ENCODE measurements around the gene APOBEC3C. TPM values are rescaled to one million over a fixed set of nuclear protein-coding genes. Genes with fewer than 3 reads are reported as not detected.
"Not testable (repeated sequence)": the region's sequence is repeated elsewhere in the genome, so short reads cannot be mapped to it uniquely, and the experiment has no call there.

APOBEC3C gene
- total RNA-seq, 1 experiment from 2014 or later, result 32.1 TPM

DNA sequence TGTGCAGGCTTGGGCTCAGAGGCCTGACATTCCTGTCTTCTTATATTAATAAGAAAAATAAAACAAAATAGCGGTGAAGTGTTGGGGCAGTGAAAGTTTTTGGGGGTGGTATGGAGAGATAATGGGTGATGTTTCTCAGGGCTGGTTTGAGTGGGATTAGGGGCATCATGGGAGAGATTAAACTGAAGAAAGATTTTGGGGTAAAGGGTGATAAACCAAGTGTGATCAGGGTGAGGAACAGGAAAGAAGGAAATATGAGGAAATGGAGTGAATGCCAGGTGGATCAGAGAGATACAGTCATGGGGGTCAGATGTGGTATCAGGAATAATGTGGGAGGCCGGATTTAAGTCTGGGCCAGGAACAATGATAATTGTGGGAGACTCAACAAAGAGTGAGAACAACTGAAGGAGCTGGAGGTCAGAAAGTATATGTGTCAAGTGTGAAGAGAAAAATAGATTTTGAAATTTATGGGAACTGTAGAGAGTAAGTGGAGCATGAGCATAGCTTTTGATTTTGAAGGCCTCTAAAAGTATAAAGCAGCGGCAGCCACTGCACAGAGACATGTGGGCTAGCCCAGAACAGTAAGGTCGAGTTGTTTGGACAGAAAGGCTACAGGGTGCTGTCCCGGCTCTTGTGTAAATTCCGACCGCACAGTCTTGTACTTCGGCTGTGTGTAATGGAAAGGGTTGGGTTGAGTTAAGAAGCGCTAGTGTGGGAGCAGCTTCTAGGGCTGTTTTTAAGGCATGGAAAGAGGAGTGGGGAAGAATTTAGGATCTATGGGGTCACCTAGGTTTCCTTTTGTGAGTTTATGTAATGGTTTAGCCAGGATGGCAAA, 52.6 kb downstream of the APOBEC3C start:
- not testable (repeated sequence) for DNase-seq; H3K36me3 Mint-ChIP-seq (ENCODE audit: insufficient read depth in 1 of 3, low read depth in 3 of 3); H2BK5ac ChIP-seq (ENCODE audit: insufficient read length, low read length); H4K91ac ChIP-seq (ENCODE audit: insufficient read length, low read depth, low read length); H3K4ac ChIP-seq (ENCODE audit: low read depth, low read length); H3K27me3 ChIP-seq (ENCODE audit: insufficient read depth, low read length); H3K18ac ChIP-seq (ENCODE audit: insufficient read length, low read depth, low read length); H2AK5ac ChIP-seq (ENCODE audit: insufficient read length, low read length); H2BK15ac ChIP-seq (ENCODE audit: low read depth, low read length); H3K9me3 Mint-ChIP-seq; H3K23me2 ChIP-seq (ENCODE audit: insufficient read length, low read depth, low read length, poor library complexity, severe bottlenecking); H3K27ac ChIP-seq (ENCODE audit: insufficient read length, low read depth, low read length); H3K23ac ChIP-seq (ENCODE audit: insufficient read length, low read depth, low read length); H3K9me3 ChIP-seq (ENCODE audit: control insufficient read depth, low read depth, low read length); H3T11ph ChIP-seq (ENCODE audit: low read length); H3K27me3 Mint-ChIP-seq (ENCODE audit: low read depth); H3K4me1 ChIP-seq (ENCODE audit: insufficient read depth, low read length); H3K79me1 ChIP-seq (ENCODE audit: insufficient read depth, low read depth, low read length, poor library complexity, severe bottlenecking); H2BK120ac ChIP-seq (ENCODE audit: low read depth, low read length, poor library complexity, severe bottlenecking); H3K79me2 ChIP-seq (ENCODE audit: insufficient read depth, low read length); H2AFZ ChIP-seq (ENCODE audit: low read length); H3K56ac ChIP-seq (ENCODE audit: insufficient read length, low read depth, low read length); H3K9ac ChIP-seq (ENCODE audit: extremely low read depth, insufficient read length, low read length); H2BK12ac ChIP-seq (ENCODE audit: insufficient read length, low read depth, low read length); H3K4me2 ChIP-seq (ENCODE audit: insufficient read depth, insufficient read length, low read length); H4K20me1 ChIP-seq (ENCODE audit: control insufficient read depth, insufficient read depth, insufficient read length); H2BK20ac ChIP-seq (ENCODE audit: low read depth, low read length, poor library complexity, severe bottlenecking); H3K27ac Mint-ChIP-seq; H3K4me3 Mint-ChIP-seq; H4K8ac ChIP-seq (replicated peaks; ENCODE audit: insufficient read length, low read depth, low read length); H3K14ac ChIP-seq (ENCODE audit: insufficient read depth, low read length); H4K5ac ChIP-seq (ENCODE audit: insufficient read length, low read depth, low read length)
- peaks cover 9 to 11% of the 10 kb centered on the region in 2 experiments for H3K4me1 Mint-ChIP-seq
- no CpG with 5 or more reads among the region's 9 CpGs for WGBS (ENCODE audit: extremely low coverage, insufficient read length, low lambda C conversion rate)
